K562 (cell line): Measurements from ENCODE around the gene BLM. TPM values are rescaled to one million over a fixed set of nuclear protein-coding genes. Genes with fewer than 3 reads are reported as not detected.

Source experiments
- ATAC-seq: fragments of 200-7000 bp; cut with Tn5 transposase; 3 replicates; pipeline ENCODE4 v1.9.1; 2020; ENCODE audit warnings: moderate library complexity
- BruUV-seq: library from RNA; stranded (reverse); fragments of 400-500 nt; replicated peaks from 2 replicates; lab custom pipeline; 2021; lab: Mats Ljungman, UMichigan
- CTCF ChIA-PET: fragments of 300-600 bp; formaldehyde crosslinking; extraction: SDS; loops from one replicate; lab custom pipeline; 2021; ENCODE audit warnings: low intra/inter-chr PET ratio; lab: Yijun Ruan, JAX
- POLR2A ChIA-PET: fragments of 300-600, 350-650 bp; sonication (Branson Sonifier 250); formaldehyde crosslinking; extraction: SDS; loops from one replicate; lab custom pipeline; 2021; ENCODE audit warnings: antibody characterized with exemption, inconsistent platforms; lab: Yijun Ruan, JAX
- DNase-seq, 4 experiments: peaks; one replicate each; pipeline versions ENCODE4 v3.0.0 to v3.0.0-alpha.2; 2011 to 2018; ENCODE audit warnings: low spot score in 3 of 4, mixed read lengths in 3 of 4; ENCODE audit errors: extremely low read depth in 1 of 4
- FAIRE-seq: peaks from 2 replicates; lab custom pipeline; 2011; peaks lifted over from hg19 to GRCh38; lab: Jason Lieb, UNC
- H2AFZ ChIP-seq: 2 replicates; pipeline ENCODE4 v1.6.0; 2011; ENCODE audit warnings: low read depth, low read length, control low read depth, inconsistent platforms
- H3K27ac ChIP-seq: fragments of 200-600 bp; 3 replicates; pipeline ENCODE4 v1.8.0; 2011; ENCODE audit warnings: low read depth, mild to moderate bottlenecking, control low read depth, inconsistent platforms, low read length, moderate library complexity, mixed read lengths; ENCODE audit errors: extremely low read depth
- H3K27me3 ChIP-seq, 2 experiments: fragments of 300-600 bp in 1 of 2; 2 replicates in 1 of 2; 3 replicates in 1 of 2; pipeline versions ENCODE4 v1.6.0 to v1.8.0; 2011; ENCODE audit warnings: inconsistent platforms in 2 of 2, low read length in 2 of 2, mild to moderate bottlenecking in 1 of 2, mixed read lengths in 1 of 2, moderate library complexity in 1 of 2; ENCODE audit not compliant: control insufficient read depth in 2 of 2, insufficient read depth in 2 of 2
- H3K36me3 ChIP-seq: fragments of 300-600 bp; 3 replicates; pipeline ENCODE4 v1.8.0; 2011; ENCODE audit warnings: mild to moderate bottlenecking, low read length, inconsistent platforms; ENCODE audit not compliant: control insufficient read depth, insufficient read depth
- H3K4me1 ChIP-seq, 2 experiments: fragments of 200-600 bp in 1 of 2; replicated peaks in 1 of 2; 2 replicates in 1 of 2; 3 replicates in 1 of 2; pipeline versions ENCODE4 v1.5.1 to v1.8.0; 2011; ENCODE audit warnings: inconsistent platforms in 2 of 2, low read length in 2 of 2, mild to moderate bottlenecking in 1 of 2, mixed read lengths in 1 of 2, moderate library complexity in 1 of 2; ENCODE audit not compliant: control insufficient read depth in 2 of 2, insufficient read depth in 2 of 2
- H3K4me2 ChIP-seq: 2 replicates; pipeline ENCODE4 v1.6.1; 2011; ENCODE audit warnings: low read length, control low read depth, inconsistent platforms, mixed read lengths; ENCODE audit not compliant: insufficient read depth
- H3K4me3 ChIP-seq: fragments of 200-600 bp; sonication (generic), shearing (Covaris generic); 2 replicates; pipeline ENCODE4 v1.5.1; 2016; ENCODE audit warnings: control low read depth, inconsistent platforms
- H3K79me2 ChIP-seq: fragments of 200-600 bp; 3 replicates; pipeline ENCODE4 v1.8.0; 2011; ENCODE audit warnings: low read length, inconsistent platforms; ENCODE audit not compliant: control insufficient read depth, insufficient read depth
- H3K9ac ChIP-seq, 2 experiments: 2 replicates each; pipeline versions ENCODE4 v1.6.0 to v1.6.1; 2011; ENCODE audit warnings: low read depth in 2 of 2, low read length in 2 of 2, control low read depth in 1 of 2, inconsistent platforms in 1 of 2, mild to moderate bottlenecking in 1 of 2, mixed read lengths in 1 of 2; ENCODE audit not compliant: insufficient read depth in 1 of 2
- H3K9me1 ChIP-seq: one replicate; pipeline ENCODE4 v1.6.0; 2011; ENCODE audit warnings: inconsistent platforms, mild to moderate bottlenecking, low read length, moderate library complexity; ENCODE audit not compliant: control insufficient read depth, insufficient read depth
- H3K9me3 ChIP-seq: replicated peaks from 2 replicates; pipeline ENCODE4 v1.5.1; 2011; ENCODE audit warnings: low read depth, low read length, inconsistent platforms; ENCODE audit not compliant: control insufficient read depth, insufficient read depth
- H4K20me1 ChIP-seq: replicated peaks from 2 replicates; pipeline ENCODE4 v1.6.1; 2011; ENCODE audit warnings: low read length, inconsistent platforms, mixed read lengths; ENCODE audit not compliant: control insufficient read depth, insufficient read depth
- ELF4 ChIP-seq: fragments of 450-650 bp; formaldehyde crosslinking; IDR thresholded peaks from 2 replicates; pipeline ENCODE4 v1.4.0; 2022; ENCODE audit warnings: missing genetic modification characterization
- ETV1 ChIP-seq: fragments of 450-650 bp; conservative IDR thresholded peaks from 2 replicates; pipeline ENCODE4 v1.6.1; 2016; ENCODE audit warnings: missing genetic modification characterization, control low read depth, low read depth, missing compliant biosample characterization
- FOXJ3 ChIP-seq: sonication (generic); formaldehyde crosslinking; IDR thresholded peaks from 2 replicates; pipeline ENCODE4 v1.4.0; 2020; ENCODE audit warnings: mild to moderate bottlenecking, missing genetic modification reagents
- HDAC2 ChIP-seq: fragments of 450-650 bp; IDR thresholded peaks from 2 replicates; pipeline ENCODE4 v1.6.1; 2016; ENCODE audit warnings: mild to moderate bottlenecking
- HEY1 ChIP-seq: fragments of 250-450 bp; sonication (Bioruptor Pico); IDR thresholded peaks from 2 replicates; pipeline ENCODE4 v1.5.0; 2020; ENCODE audit warnings: mild to moderate bottlenecking, moderate library complexity, borderline replicate concordance
- HMG20B ChIP-seq: fragments of 250-450 bp; sonication (Bioruptor Pico); IDR thresholded peaks from 2 replicates; pipeline ENCODE4 v1.5.0; 2021; ENCODE audit warnings: mild to moderate bottlenecking
- KAT2B ChIP-seq: IDR thresholded peaks from one replicate; pipeline ENCODE4 v1.6.1; 2012; ENCODE audit warnings: low read depth, mild to moderate bottlenecking, control low read depth, inconsistent platforms, low read length, moderate library complexity
- NFE2L1 ChIP-seq: fragments of 450-650 bp; IDR thresholded peaks from 2 replicates; pipeline ENCODE4 v1.6.1; 2016; ENCODE audit warnings: missing genetic modification characterization, low read depth, mild to moderate bottlenecking, missing compliant biosample characterization, moderate library complexity, borderline replicate concordance
- PTRF ChIP-seq: fragments of 450-650 bp; IDR thresholded peaks from 2 replicates; pipeline ENCODE4 v1.6.1; 2016; ENCODE audit warnings: mild to moderate bottlenecking, missing genetic modification characterization, missing compliant biosample characterization
- TCFL5 ChIP-seq: fragments of 250-450 bp; sonication (Bioruptor Pico); conservative IDR thresholded peaks from 2 replicates; pipeline ENCODE4 v1.6.1; 2021; ENCODE audit warnings: mild to moderate bottlenecking, moderate library complexity, matching md5 sums
- YBX1 ChIP-seq: fragments of 450-650 bp; IDR thresholded peaks from 2 replicates; pipeline ENCODE4 v1.7.1; 2016; ENCODE audit warnings: mild to moderate bottlenecking
- ZKSCAN1 ChIP-seq: fragments of 150-350 bp; IDR thresholded peaks from 2 replicates; pipeline ENCODE4 v1.6.1; 2016; ENCODE audit warnings: low read depth, low read length
- ZNF133 ChIP-seq: fragments of 250-450 bp; sonication (Bioruptor Pico); IDR thresholded peaks from 2 replicates; pipeline ENCODE4 v1.4.0; 2020; ENCODE audit warnings: mild to moderate bottlenecking
- ZNF165 ChIP-seq: fragments of 250-450 bp; sonication (Bioruptor Pico); IDR thresholded peaks from 2 replicates; pipeline ENCODE4 v1.4.0; 2020; ENCODE audit warnings: borderline replicate concordance
- ZNF3 ChIP-seq: fragments of 250-450 bp; sonication (Bioruptor Pico); IDR thresholded peaks from 2 replicates; pipeline ENCODE4 v1.5.0; 2021; ENCODE audit warnings: mild to moderate bottlenecking, moderate library complexity
- WGBS: fragments of 100-300 bp; shearing (Covaris generic); methylation state at CpG from one replicate; pipeline ENCODE4 v1.1.6; 2016; ENCODE audit warnings: low coverage, mixed read lengths; ENCODE audit not compliant: insufficient coverage; ENCODE audit errors: missing lambda C conversion rate; 5-methylcytosine and 5-hydroxymethylcytosine counted together
- in situ Hi-C: fragments of 300-500 bp; cut with MboI; formaldehyde crosslinking; loops from 4 replicates; pipeline ENCODE4 v1.15.0; 2018; ENCODE audit warnings: inconsistent platforms, mixed read lengths
- intact Hi-C: fragments of 100-400 bp; cut with micrococcal nuclease; formaldehyde crosslinking; loops from 2 replicates; pipeline ENCODE4 v1.14.2; 2022
- polyA plus RNA-seq, 8 experiments: library from polyadenylated mRNA; depleted of rRNA in 4 of 8; stranded (reverse) in 5 of 8; unstranded in 3 of 8; fragments of >200 nt; fragmentation: Nextera tagmentation in 2 of 8; fragmentation: Illumina TruSeq in 1 of 8; extraction: Ambion mirVana in 2 of 8; extraction: Trizol in 1 of 8; gene quantifications; 2 replicates each; pipeline versions ENCODE4 v1.2.1 to v1.2.3, GENCODE V29; 2011 to 2014; ENCODE audit warnings: inconsistent platforms in 1 of 8, missing spikeins in 1 of 8
- total RNA-seq, 7 experiments: library from RNA; depleted of rRNA in 6 of 7; stranded (reverse); fragments of >200 nt in 6 of 7; fragmentation: Illumina TruSeq in 2 of 7; extraction: Trizol in 2 of 7; gene quantifications; 2 replicates each; pipeline versions ENCODE4 v1.2.1 to v1.2.3, GENCODE V29; 2011 to 2021; ENCODE audit warnings: low replicate concordance in 1 of 7

Gene BLM
- total and polyA plus RNA-seq, 9 of the 15 experiments (the other 6 are each of a cell fraction or from before 2014, with no cell fraction given) = 21.0 to 56.0 (median 43.9) TPM

DNA sequence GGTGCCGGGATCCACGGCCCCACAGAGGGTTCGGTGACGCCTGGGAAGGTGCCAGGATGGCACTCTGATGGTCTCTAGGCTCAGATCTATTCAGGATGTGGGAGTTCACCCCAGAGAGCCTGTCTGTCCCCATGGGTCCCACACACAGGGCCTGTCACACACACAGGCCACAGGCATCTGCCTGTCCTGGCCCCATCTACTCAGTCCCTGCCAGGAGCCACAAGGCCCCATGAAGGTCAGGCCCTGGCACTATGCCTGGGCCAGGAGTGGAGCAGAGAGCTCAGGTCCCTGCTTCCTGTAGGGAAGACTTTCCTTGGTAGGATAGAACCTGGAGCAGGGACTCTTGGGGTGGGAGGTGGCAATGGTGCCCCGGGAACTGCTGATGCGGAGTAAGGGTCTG is 102.2 kb downstream of the BLM start:
- intact Hi-C loops (loop anchor here (5.0 kb wide), 1 partner anchor 68 kb away; no protein-coding TSS in a partner anchor), in situ Hi-C loops (no loop called here)
- Histone ChIP-seq H3K36me3 (peaks cover 6% of the 10 kb centered on the region; the same call in 2 of the 3 replicates), H4K20me1 (no peaks in the 10 kb centered on the region), H3K27ac (no peak overlapping the region), H3K9ac (peak overlapping the region in 1 of 2 experiments; percentile 75; a peak in 2 of 4 replicates), H3K4me3 (no peak overlapping the region), H3K9me1 (no peaks in the 10 kb centered on the region), H3K27me3 (no peaks in the 10 kb centered on the region)
- CTCF ChIA-PET = no interaction called here
- TF ChIP-seq ETV1 (no peak), ELF4 (no peak), HDAC2 (no peak)
- TF ChIP-seq, all 486 proteins: peak for 0
- DNase-seq (no peak), FAIRE-seq (no peak), ATAC-seq (no peak)
- no TSS peak for BruUV-seq
- H3K4me1 ChIP-seq = peaks cover 12 to 37% of the 10 kb centered on the region in 2 experiments
- POLR2A ChIA-PET = no interaction called here
- H2AFZ ChIP-seq = no peak overlapping the region
- 93% methylated on average over 2 of the region's 6 CpGs for WGBS
- no peaks in the 10 kb centered on the region for H3K9me3 ChIP-seq
- H3K4me2 ChIP-seq = no peak overlapping the region
- H3K79me2 ChIP-seq = no peaks in the 10 kb centered on the region

DNA sequence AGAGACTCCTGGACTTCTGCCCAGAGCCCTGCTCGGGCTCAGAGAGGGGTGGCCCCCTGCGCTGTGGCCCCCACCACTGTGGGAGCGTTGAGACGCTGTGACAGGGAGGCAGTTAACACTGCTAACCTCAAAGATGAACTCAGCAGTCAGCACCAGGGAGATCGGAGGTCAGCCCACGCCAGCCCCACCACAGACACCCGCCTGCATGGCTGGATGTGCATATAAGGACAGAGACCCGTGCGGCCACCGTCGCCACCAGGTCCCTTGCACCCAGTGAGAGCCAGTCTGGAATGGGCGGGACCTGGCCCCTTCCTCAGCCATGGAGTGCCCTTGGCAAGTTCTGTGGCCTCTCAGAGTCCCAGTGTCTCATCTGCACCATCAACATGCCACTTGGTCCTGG is 102.7 kb downstream of the BLM start:
- H3K9me3 ChIP-seq = no peaks in the 10 kb centered on the region
- no peak overlapping the region for H3K4me3 ChIP-seq
- peak in 2 of 4 experiments; percentile 26 to 27 for DNase-seq
- H3K4me2 ChIP-seq = no peak overlapping the region
- H4K20me1 ChIP-seq = no peaks in the 10 kb centered on the region
- peaks cover 15 to 36% of the 10 kb centered on the region in 2 experiments for H3K4me1 ChIP-seq
- no peaks in the 10 kb centered on the region for H3K79me2 ChIP-seq
- ChIA-PET CTCF (no interaction called here), POLR2A (interaction anchor here (0.7 kb wide), 1 partner anchor 20 kb away, joined by 4 read pairs; no protein-coding TSS in a partner anchor)
- H3K9ac ChIP-seq = peak overlapping the region in 1 of 2 experiments; percentile 75; a peak in 2 of 4 replicates
- no peaks in the 10 kb centered on the region for H3K27me3 ChIP-seq
- intact Hi-C loops (loop anchor here (5.0 kb wide), 2 partner anchors 52 to 67 kb away; no protein-coding TSS in a partner anchor), in situ Hi-C loops (no loop called here)
- H3K27ac ChIP-seq = no peak overlapping the region
- peaks cover 6% of the 10 kb centered on the region; the same call in 2 of the 3 replicates for H3K36me3 ChIP-seq
- H2AFZ ChIP-seq = no peak overlapping the region
- WGBS = 47% methylated on average over 12 of the region's 12 CpGs
- ATAC-seq = peak; percentile 16; the same call in 2 of the 3 replicates
- no peaks in the 10 kb centered on the region for H3K9me1 ChIP-seq
- TF ChIP-seq YBX1 (no peak), HMG20B (CRISPR knock-in tag) (no peak), ZNF3 (CRISPR knock-in tag) (no peak), ZNF165 (no peak), ZNF133 (CRISPR knock-in tag) (no peak), ZKSCAN1 (no peak), NFE2L1 (no peak), PTRF (tag) (no peak), FOXJ3 (CRISPR knock-in tag) (no peak), HEY1 (CRISPR knock-in tag) (no peak), KAT2B (no peak), TCFL5 (CRISPR knock-in tag) (no peak)
- FAIRE-seq = peak; percentile 15
- BruUV-seq = no TSS peak
